Kidney glomerular epithelial cell (primary cell): ENCODE data around the gene ITIH3.

ENCODE experiments used
- DNase-seq: peaks from one replicate; lab custom pipeline; 2025; lab: John Stamatoyannopoulos, UW

ITIH3 gene

GRCh38 chr3:52844290-52844975 lies 49.8 kb downstream of the ITIH3 start:
- no peak for DNase-seq

- no peak for DNase-seq
Measured at GRCh38 chr3:52845157-52845556, 50.6 kb downstream of the ITIH3 start.

- no peak for DNase-seq
Measured at GRCh38 chr3:52845691-52846431, 51.3 kb downstream of the ITIH3 start.

- no peak for DNase-seq
Measured at GRCh38 chr3:52846432-52846965, 51.9 kb downstream of the ITIH3 start.

- no peak for DNase-seq
Measured at GRCh38 chr3:52847241-52847640, 52.6 kb downstream of the ITIH3 start.

- no peak for DNase-seq
Measured at GRCh38 chr3:52847726-52848125, 53.1 kb downstream of the ITIH3 start.

- no peak for DNase-seq
Measured at GRCh38 chr3:52848617-52849016, 54.0 kb downstream of the ITIH3 start.

GRCh38 chr3:52849656-52850055 lies 55.1 kb downstream of the ITIH3 start:
- no peak for DNase-seq

- DNase-seq: peak; percentile 10
Measured at GRCh38 chr3:52851348-52851747, 56.8 kb downstream of the ITIH3 start.

- DNase-seq: no peak
Measured at GRCh38 chr3:52852419-52852818, 57.8 kb downstream of the ITIH3 start.

GRCh38 chr3:52854013-52854412 lies 59.4 kb downstream of the ITIH3 start:
- no peak for DNase-seq

GRCh38 chr3:52856666-52857065 lies 62.1 kb downstream of the ITIH3 start:
- no peak for DNase-seq

- no peak for DNase-seq
Measured at GRCh38 chr3:52857133-52857532, 62.5 kb downstream of the ITIH3 start.

GRCh38 chr3:52857864-52858263 lies 63.3 kb downstream of the ITIH3 start:
- DNase-seq: no peak
